Activated CD8-positive, alpha-beta T cell treated with anti-CD3 and anti-CD28 coated beads for 36 hours (primary cell): Measurements from ENCODE around the gene HCFC1. TPM values are rescaled to one million over a fixed set of nuclear protein-coding genes. Genes with fewer than 3 reads are reported as not detected.
A peak's percentile ranks its signal among the peaks of the same experiment; 100 is the strongest.
"Not testable (repeated sequence)": the region's sequence is repeated elsewhere in the genome, so short reads cannot be mapped to it uniquely, and the experiment has no call there.

Source experiments
- ATAC-seq: fragments of 200-7000 bp; cut with Tn5 transposase; one replicate; pipeline ENCODE4 v1.10.0; 2021; ENCODE audit warnings: mild to moderate bottlenecking, moderate library complexity
- CTCF ChIA-PET: fragments of 350-600 bp; sonication (Branson Sonifier 250); formaldehyde crosslinking; loops from one replicate; lab custom pipeline; 2021; ENCODE audit warnings: antibody characterized with exemption; lab: Charles Lee
- POLR2A ChIA-PET: fragments of 350-600 bp; sonication (Branson Sonifier 250); formaldehyde crosslinking; loops from one replicate; lab custom pipeline; 2021; ENCODE audit warnings: antibody characterized with exemption; lab: Charles Lee
- DNase-seq: peaks from one replicate; pipeline ENCODE4 v3.0.0-alpha.2; 2020
- H3K27ac Mint-ChIP-seq: one replicate; pipeline ENCODE4 v1.8.0; 2021; ENCODE audit warnings: mild to moderate bottlenecking, mixed read lengths
- H3K27me3 Mint-ChIP-seq: one replicate; pipeline ENCODE4 v1.8.0; 2021; ENCODE audit warnings: mixed read lengths
- H3K36me3 Mint-ChIP-seq: one replicate; pipeline ENCODE4 v1.8.0; 2021; ENCODE audit warnings: low read depth, mixed read lengths
- H3K4me1 Mint-ChIP-seq: one replicate; pipeline ENCODE4 v1.8.0; 2021; ENCODE audit warnings: low read depth, mixed read lengths
- H3K4me3 Mint-ChIP-seq: one replicate; pipeline ENCODE4 v1.8.0; 2021; ENCODE audit warnings: mild to moderate bottlenecking, moderate library complexity, mixed read lengths
- H3K9me3 Mint-ChIP-seq: one replicate; pipeline ENCODE4 v1.8.0; 2021; ENCODE audit warnings: mixed read lengths
- CTCF ChIP-seq: fragments of 200-600 bp; IDR thresholded peaks from one replicate; pipeline ENCODE4 v1.8.0; 2022; ENCODE audit warnings: antibody characterized with exemption, mild to moderate bottlenecking
- intact Hi-C: fragments of 100-400 bp; cut with micrococcal nuclease; formaldehyde crosslinking; loops from one replicate; pipeline ENCODE4 v1.10.0; 2022
- total RNA-seq, 2 experiments: library from RNA; stranded (reverse); gene quantifications; one replicate each; pipeline ENCODE4 v1.2.3, GENCODE V29; 2021

HCFC1 gene
- total RNA-seq, 2 experiments from 2014 or later = 115 to 116 TPM

- H3K4me3 Mint-ChIP-seq = no peak overlapping the region
- peak overlapping the region; percentile 90 for H3K27ac Mint-ChIP-seq
- H3K27me3 Mint-ChIP-seq = no peaks in the 10 kb centered on the region
- ATAC-seq = peak; percentile 7
- POLR2A ChIA-PET = interaction anchor here (3.6 to 3.9 kb wide), 2 partner anchors 11 to 12 kb away, joined by 23 to 38 read pairs; partner anchors contain the start of genes HCFC1 and TMEM187
- intact Hi-C loops = no loop called here
- peaks cover 45% of the 10 kb centered on the region for H3K4me1 Mint-ChIP-seq
- H3K9me3 Mint-ChIP-seq = no peaks in the 10 kb centered on the region
- H3K36me3 Mint-ChIP-seq = peaks cover 11% of the 10 kb centered on the region
- DNase-seq = peak; percentile 55
- CTCF ChIA-PET = no interaction called here
- TF ChIP-seq CTCF = no peak
Measured at GRCh38 chrX:153983321-153983801, 11.7 kb upstream of the HCFC1 start.

- POLR2A ChIA-PET = interaction anchor here (3.9 kb wide), 1 partner anchor 11 kb away, joined by 38 read pairs; the partner anchor contains the start of genes HCFC1 and TMEM187
- ATAC-seq (peak; percentile 40), DNase-seq (peak; percentile 80)
- Mint-ChIP-seq H3K9me3 (no peaks in the 10 kb centered on the region), H3K27ac (peak overlapping the region; percentile 90), H3K4me1 (peaks cover 45% of the 10 kb centered on the region), H3K27me3 (no peaks in the 10 kb centered on the region), H3K4me3 (peak overlapping the region; percentile 55), H3K36me3 (peaks cover 11% of the 10 kb centered on the region)
- no peak for TF ChIP-seq CTCF
- CTCF ChIA-PET = interaction anchor here (1.2 to 1.7 kb wide), 3 partner anchors 8 to 35 kb away, joined by 3 to 4 read pairs (median 4); no protein-coding TSS in a partner anchor
- intact Hi-C loops = no loop called here
Measured at GRCh38 chrX:153981771-153982533, 10.3 kb upstream of the HCFC1 start.

GRCh38 chrX:153981231-153981630, 9.6 kb upstream of the HCFC1 start:
- intact Hi-C loops = no loop called here
- ChIA-PET POLR2A (interaction anchor here (0.6 to 3.9 kb wide), 3 partner anchors 10 to 26 kb away, joined by 3 to 38 read pairs (median 6); partner anchors contain the start of genes HCFC1 and TMEM187), CTCF (interaction anchor here (1.2 to 1.7 kb wide), 3 partner anchors 9 to 35 kb away, joined by 3 to 4 read pairs (median 4); no protein-coding TSS in a partner anchor)
- no peaks in the 10 kb centered on the region for H3K27me3 Mint-ChIP-seq
- no peak for ATAC-seq
- peaks cover 11% of the 10 kb centered on the region for H3K36me3 Mint-ChIP-seq
- TF ChIP-seq CTCF = no peak
- H3K9me3 Mint-ChIP-seq = no peaks in the 10 kb centered on the region
- H3K4me3 Mint-ChIP-seq = peak overlapping the region; percentile 55
- peaks cover 45% of the 10 kb centered on the region for H3K4me1 Mint-ChIP-seq
- peak overlapping the region; percentile 90 for H3K27ac Mint-ChIP-seq
- no peak for DNase-seq

GRCh38 chrX:153980394-153980793, 8.8 kb upstream of the HCFC1 start:
- ATAC-seq = peak; percentile 32
- DNase-seq = peak; percentile 52
- not testable (repeated sequence) for H3K9me3 Mint-ChIP-seq

GRCh38 chrX:153974726-153975286, 3.2 kb upstream of the HCFC1 start:
- POLR2A ChIA-PET = interaction anchor here (0.9 to 12.0 kb wide), 4 partner anchors 7 to 353 kb away, joined by 3 to 105 read pairs (median 14); partner anchors contain the start of gene ARHGAP4

More at GRCh38 chrX:153980394-153980793, 8.8 kb upstream of the HCFC1 start:
- peaks cover 48% of the 10 kb centered on the region for H3K4me1 Mint-ChIP-seq
- peak overlapping the region; percentile 65 for H3K4me3 Mint-ChIP-seq
- intact Hi-C loops, H3K27me3 Mint-ChIP-seq: not testable (repeated sequence)
- ChIA-PET POLR2A (interaction anchor here (0.7 to 3.9 kb wide), 4 partner anchors 9 to 104 kb away, joined by 3 to 38 read pairs (median 5); partner anchors contain the start of genes HCFC1 and TMEM187), CTCF (interaction anchor here (1.5 to 1.7 kb wide), 2 partner anchors 10 to 33 kb away, joined by 4 read pairs; no protein-coding TSS in a partner anchor)
- peaks cover 11% of the 10 kb centered on the region for H3K36me3 Mint-ChIP-seq
- peak overlapping the region; percentile 90 for H3K27ac Mint-ChIP-seq

More at GRCh38 chrX:153974726-153975286, 3.2 kb upstream of the HCFC1 start:
- H3K4me3 Mint-ChIP-seq = peak overlapping the region; percentile 88
- no peaks in the 10 kb centered on the region for H3K9me3 Mint-ChIP-seq
- DNase-seq (no peak), ATAC-seq (no peak)
- intact Hi-C loops = no loop called here
- peak overlapping the region; percentile 98 for H3K27ac Mint-ChIP-seq
- H3K36me3 Mint-ChIP-seq = peaks cover 14% of the 10 kb centered on the region
- H3K27me3 Mint-ChIP-seq = no peaks in the 10 kb centered on the region
- CTCF ChIA-PET = interaction anchor here (1.3 kb wide), 1 partner anchor 35 kb away, joined by 3 read pairs; no protein-coding TSS in a partner anchor
- TF ChIP-seq CTCF = no peak
- H3K4me1 Mint-ChIP-seq = peaks cover 15% of the 10 kb centered on the region
